ENCODE data around the gene ARID4B.
"Not testable (repeated sequence)": the region's sequence is repeated elsewhere in the genome, so short reads cannot be mapped to it uniquely, and the experiment has no call there.

GRCh38 chr1:235159930-235160329 is 168.0 kb downstream of the ARID4B start:
- TF ChIP-seq CTCF (conservative IDR thresholded peaks at IDR 0.05 in 1 of 2, IDR thresholded peaks at IDR 0.05 in 1 of 2; ENCODE audit: extremely low read depth in 1 of 2, insufficient read depth in 1 of 2, low read depth in 1 of 2, low read length in 2 of 2); EZH2 (IDR thresholded peaks at IDR 0.05; ENCODE audit: borderline replicate concordance, low read length): not testable (repeated sequence)

All from mammary epithelial cell (primary cell).